A172 (cell line): ENCODE results near the gene IL17A. TPM values are rescaled to one million over a fixed set of nuclear protein-coding genes. Genes with fewer than 3 reads are reported as not detected.

ENCODE experiments used
- DNase-seq: peaks from one replicate; pipeline ENCODE4 v3.0.0-alpha.2; 2015; ENCODE audit warnings: low spot score
- total RNA-seq: library from RNA; depleted of rRNA; stranded (reverse); fragments of >200 nt; shearing (Covaris generic); gene quantifications from 2 replicates; pipeline ENCODE4 v1.2.3, GENCODE V29; 2014; rRNA removed

IL17A gene
- total RNA-seq, 1 experiment from 2014 or later: not detected

GRCh38 chr6:52216932-52217575 lies 30.9 kb downstream of the IL17A start:
- no peak for DNase-seq

GRCh38 chr6:52217761-52218160 lies 31.6 kb downstream of the IL17A start:
- DNase-seq: no peak

DNA sequence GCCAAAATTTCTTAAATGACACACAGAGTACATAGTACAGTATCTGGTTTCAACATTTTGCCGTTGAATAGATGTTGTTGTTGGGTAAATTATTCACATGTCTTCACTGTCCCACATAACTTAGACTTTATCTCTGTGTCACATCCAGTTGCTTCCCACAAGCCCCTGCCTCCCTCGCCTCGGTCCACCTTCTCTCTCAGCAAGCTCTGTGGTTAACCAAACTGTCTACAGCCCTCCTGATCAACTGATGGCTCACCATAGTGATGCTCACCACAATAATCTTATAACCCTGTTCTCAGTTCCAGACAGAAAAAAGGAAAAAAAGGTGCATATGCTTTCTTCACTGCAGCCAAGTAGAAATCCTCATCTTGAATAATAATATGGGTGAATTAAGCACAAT lies 35.1 kb downstream of the IL17A start:
- DNase-seq: no peak

DNA sequence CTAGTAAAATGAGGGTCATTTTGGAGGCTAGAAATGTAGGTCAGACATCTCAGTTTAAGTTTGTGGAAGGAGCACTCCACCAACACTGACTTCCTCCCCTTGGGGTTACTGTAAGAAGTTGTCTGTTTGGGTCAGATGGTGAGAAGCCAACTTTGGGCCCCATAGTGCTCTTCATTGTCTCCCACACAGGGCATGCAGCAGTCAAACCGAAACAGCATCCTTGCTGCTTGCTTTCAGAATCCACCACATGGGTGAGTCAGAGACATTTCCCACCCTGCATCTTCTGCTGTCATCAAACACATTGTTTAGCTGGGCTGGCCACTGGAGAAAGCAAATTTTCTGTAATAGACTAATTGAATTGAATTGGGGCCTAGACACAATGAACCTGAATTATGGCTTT lies 41.3 kb downstream of the IL17A start:
- DNase-seq: no peak

DNA sequence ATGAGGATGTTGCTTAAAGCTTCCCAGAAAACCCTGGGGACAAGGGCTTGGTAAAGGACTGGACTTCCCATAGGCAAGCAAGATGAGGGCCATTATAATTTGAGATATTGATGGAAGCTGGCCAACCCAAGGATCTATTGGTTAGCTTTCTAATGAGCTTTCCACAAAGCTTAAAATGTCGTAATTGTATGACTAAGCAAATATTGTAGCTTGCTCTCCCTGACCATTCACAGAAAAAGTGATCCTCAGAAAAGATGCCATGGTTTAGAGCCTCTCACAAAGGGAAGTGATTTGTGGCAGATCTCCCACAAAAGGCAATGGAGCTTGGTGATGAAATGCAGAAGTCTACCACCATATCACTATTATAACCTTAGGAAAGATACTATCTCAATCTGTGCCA lies 44.5 kb downstream of the IL17A start:
- no peak for DNase-seq

GRCh38 chr6:52231406-52232127 lies 45.4 kb downstream of the IL17A start:
- no peak for DNase-seq

DNA sequence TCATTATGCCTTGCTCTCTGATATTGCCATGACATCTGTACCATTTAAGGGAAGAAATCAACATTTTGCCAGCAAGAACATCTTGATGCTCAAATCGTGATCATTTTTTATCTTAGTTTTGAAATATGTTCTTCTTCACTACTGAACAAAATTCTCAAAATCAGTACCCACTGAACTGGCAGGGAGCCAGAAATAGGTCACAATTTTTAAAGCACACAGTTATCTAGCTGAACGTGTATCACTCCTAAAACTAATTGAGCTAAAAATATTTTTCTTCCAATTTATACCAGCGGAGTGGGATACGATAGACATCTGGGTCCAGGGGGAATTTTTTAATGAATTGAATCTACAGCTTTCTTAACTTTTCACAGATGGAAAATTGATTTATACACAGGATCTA lies 46.8 kb downstream of the IL17A start:
- DNase-seq: no peak

DNA sequence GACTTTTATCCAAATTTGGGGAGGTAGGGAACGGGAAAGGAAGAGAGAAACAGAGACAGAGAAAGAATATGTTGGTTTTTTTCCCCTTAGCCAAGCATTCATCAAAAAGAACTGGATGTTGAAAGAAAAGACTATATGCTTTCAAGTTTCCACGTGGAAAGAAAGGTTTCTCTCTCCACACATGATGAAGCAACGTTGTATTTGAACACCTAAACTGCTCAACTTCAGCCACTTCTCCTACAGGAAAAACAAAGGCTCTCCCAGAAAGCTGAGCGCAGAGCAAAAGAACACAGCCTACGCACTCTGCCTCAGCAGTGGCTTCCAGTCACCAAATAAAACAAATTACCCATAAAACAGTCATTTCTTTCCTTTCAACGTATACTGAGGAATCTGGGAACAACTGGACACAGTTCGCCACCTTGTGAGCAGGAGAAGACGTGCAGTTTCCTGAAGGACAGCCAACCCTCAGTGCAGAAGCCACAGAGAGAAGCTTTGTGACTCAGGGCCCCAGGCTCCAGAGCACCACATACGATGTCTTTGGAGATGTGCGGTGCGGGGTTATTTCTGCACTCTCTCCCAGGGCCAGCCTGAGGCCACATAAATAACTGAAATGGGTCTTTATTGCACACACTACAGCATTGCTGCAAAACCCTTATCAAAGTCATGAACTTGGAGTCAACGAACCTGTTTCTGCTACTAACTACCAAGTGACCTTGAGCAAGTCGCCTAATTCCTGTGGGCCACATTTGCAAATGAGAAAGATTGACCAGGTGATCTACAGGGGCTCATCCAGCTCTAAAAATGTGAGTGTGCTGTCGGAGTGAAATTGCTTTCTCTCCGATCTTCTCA lies 48.0 kb downstream of the IL17A start:
- DNase-seq: peak; percentile 69

Other genes starting within 250 kb of the IL17A start
- not detected in 2 replicates for gene PKHD1, start 98.8 kb upstream of the IL17A start, total RNA-seq
- not detected in 2 replicates for gene IL17F, start 58.1 kb downstream of the IL17A start, total RNA-seq
- 163 and 198 TPM in 2 replicates for gene MCM3, start 98.4 kb downstream of the IL17A start, total RNA-seq
- gene PAQR8, start 175.8 kb downstream of the IL17A start, total RNA-seq: 2.7 and 3.6 TPM in 2 replicates
- 29.1 and 39.1 TPM in 2 replicates for gene EFHC1, start 234.0 kb downstream of the IL17A start, total RNA-seq